SK-N-SH treated with all-trans-retinoic acid at 6 μM for 48 hours (cell line): ENCODE results near the gene ZBTB7C.

Experiments
- ATAC-seq: fragments of 200-7000 bp; cut with Tn5 transposase; 3 replicates; pipeline ENCODE4 v1.9.1; 2020; ENCODE audit warnings: mild to moderate bottlenecking, moderate library complexity
- ARNTL ChIP-seq: fragments of 450-650 bp; formaldehyde crosslinking; IDR thresholded peaks from 2 replicates; pipeline ENCODE4 v1.5.0; 2020; ENCODE audit warnings: low read depth, mild to moderate bottlenecking, moderate library complexity, borderline replicate concordance
- CSDC2 ChIP-seq: fragments of 250-450 bp; sonication (Bioruptor Pico); IDR thresholded peaks from 2 replicates; pipeline ENCODE4 v1.5.0; 2020; ENCODE audit warnings: mild to moderate bottlenecking, moderate library complexity
- ESRRG ChIP-seq: fragments of 250-450 bp; sonication (Bioruptor Pico); IDR thresholded peaks from 2 replicates; pipeline ENCODE4 v1.6.1; 2021; ENCODE audit warnings: mild to moderate bottlenecking
- GLIS3 ChIP-seq: fragments of 250-450 bp; sonication (Bioruptor Pico); IDR thresholded peaks from 2 replicates; pipeline ENCODE4 v1.5.0; 2020; ENCODE audit warnings: mild to moderate bottlenecking, moderate library complexity
- OSR1 ChIP-seq: fragments of 250-450 bp; sonication (Bioruptor Pico); IDR thresholded peaks from 2 replicates; pipeline ENCODE4 v1.8.0; 2022; ENCODE audit warnings: moderate library complexity, mild to moderate bottlenecking, inconsistent platforms
- PPARA ChIP-seq: fragments of 250-450 bp; sonication (Bioruptor Pico); IDR thresholded peaks from 2 replicates; pipeline ENCODE4 v1.5.0; 2020; ENCODE audit warnings: mild to moderate bottlenecking, borderline replicate concordance
- RARB ChIP-seq: fragments of 250-450 bp; sonication (Bioruptor Pico); IDR thresholded peaks from 2 replicates; pipeline ENCODE4 v1.8.0; 2021; ENCODE audit warnings: mild to moderate bottlenecking, moderate library complexity
- SNAI2 ChIP-seq: fragments of 250-450 bp; sonication (Bioruptor Pico); IDR thresholded peaks from 2 replicates; pipeline ENCODE4 v1.5.0; 2020; ENCODE audit warnings: mild to moderate bottlenecking, moderate library complexity
- TOX ChIP-seq: fragments of 250-450 bp; sonication (Bioruptor Pico); IDR thresholded peaks from 2 replicates; pipeline ENCODE4 v1.8.0; 2021; ENCODE audit warnings: mild to moderate bottlenecking, moderate library complexity, borderline replicate concordance
- ZC3H10 ChIP-seq: fragments of 250-450 bp; sonication (Bioruptor Pico); IDR thresholded peaks from 2 replicates; pipeline ENCODE4 v1.5.1; 2021; ENCODE audit warnings: mild to moderate bottlenecking, moderate library complexity
- ZFP30 ChIP-seq: fragments of 450-650 bp; formaldehyde crosslinking; IDR thresholded peaks from 2 replicates; pipeline ENCODE4 v1.5.0; 2022; ENCODE audit warnings: mild to moderate bottlenecking, moderate library complexity
- ZNF565 ChIP-seq: fragments of 450-650 bp; formaldehyde crosslinking; conservative IDR thresholded peaks from 2 replicates; pipeline ENCODE4 v1.5.0; 2020; ENCODE audit warnings: low read depth, mild to moderate bottlenecking, moderate library complexity
- ZNF70 ChIP-seq: fragments of 450-650 bp; formaldehyde crosslinking; IDR thresholded peaks from 2 replicates; pipeline ENCODE4 v1.5.0; 2020; ENCODE audit warnings: mild to moderate bottlenecking, moderate library complexity
- TF ChIP-seq, protein P1 (sequence below): fragments of 250-450 bp; sonication (Bioruptor Pico); IDR thresholded peaks from 2 replicates; pipeline ENCODE4 v1.5.1; 2021; ENCODE audit warnings: mild to moderate bottlenecking, moderate library complexity
- TF ChIP-seq, protein P2 (sequence below): fragments of 250-450 bp; sonication (Bioruptor Pico); IDR thresholded peaks from 2 replicates; pipeline ENCODE4 v1.8.0; 2021; ENCODE audit warnings: low read depth, mild to moderate bottlenecking, moderate library complexity, borderline replicate concordance
- TF ChIP-seq, protein P3 (sequence below): fragments of 250-450 bp; sonication (Bioruptor Pico); IDR thresholded peaks from 2 replicates; pipeline ENCODE4 v1.5.0; 2020; ENCODE audit warnings: mild to moderate bottlenecking, moderate library complexity
- TF ChIP-seq, protein P4 (sequence below): fragments of 250-450 bp; sonication (Bioruptor Pico); IDR thresholded peaks from 2 replicates; pipeline ENCODE4 v1.8.0; 2020; ENCODE audit warnings: mild to moderate bottlenecking, moderate library complexity, borderline replicate concordance

ZBTB7C gene

DNA sequence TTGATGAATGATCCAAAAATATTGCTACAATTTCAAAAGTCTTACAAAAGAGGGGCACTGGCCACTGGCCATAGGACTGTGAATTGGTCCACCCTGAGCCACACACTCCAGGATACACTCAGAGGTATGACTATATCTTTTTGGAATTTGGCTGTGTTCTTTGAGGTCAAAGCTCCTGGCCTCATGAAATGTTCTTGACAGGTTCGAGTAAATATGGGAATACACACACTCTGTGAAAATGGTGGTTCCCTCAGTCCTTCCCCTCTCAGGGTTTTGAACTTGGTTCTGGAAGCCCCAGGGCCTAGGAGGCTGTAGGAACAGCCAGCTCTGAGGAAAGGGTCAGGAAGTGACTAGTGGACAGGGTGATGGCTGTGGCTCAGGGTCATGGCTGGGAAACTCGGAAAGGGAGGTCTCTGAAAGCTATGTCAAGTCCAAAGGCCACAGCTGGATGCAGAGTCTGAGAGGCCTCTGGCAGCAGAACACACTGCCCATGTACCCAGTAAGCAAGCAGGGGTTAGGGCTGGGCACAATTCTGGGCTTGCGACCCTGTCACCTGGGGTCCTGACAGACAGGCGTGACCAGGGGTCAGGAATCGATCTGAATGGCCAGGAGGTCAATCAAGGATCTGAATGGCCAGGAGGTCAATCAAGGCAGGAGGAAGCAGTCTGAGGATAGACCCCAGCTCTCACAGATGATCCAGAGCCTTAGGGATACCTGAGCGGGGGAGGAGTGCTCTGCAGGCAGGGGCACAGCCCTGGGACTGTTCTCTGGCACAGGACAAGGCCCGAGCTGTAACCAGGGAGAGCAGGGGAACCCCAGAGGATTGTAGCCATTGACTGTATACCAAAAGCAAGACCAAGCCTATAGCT, 255.3 kb downstream of the ZBTB7C start:
- ATAC-seq: no peak
- no peak for TF ChIP-seq GLIS3
- no peak for TF ChIP-seq ZFP30
- TF ChIP-seq OSR1 (CRISPR knock-in tag): no peak

DNA sequence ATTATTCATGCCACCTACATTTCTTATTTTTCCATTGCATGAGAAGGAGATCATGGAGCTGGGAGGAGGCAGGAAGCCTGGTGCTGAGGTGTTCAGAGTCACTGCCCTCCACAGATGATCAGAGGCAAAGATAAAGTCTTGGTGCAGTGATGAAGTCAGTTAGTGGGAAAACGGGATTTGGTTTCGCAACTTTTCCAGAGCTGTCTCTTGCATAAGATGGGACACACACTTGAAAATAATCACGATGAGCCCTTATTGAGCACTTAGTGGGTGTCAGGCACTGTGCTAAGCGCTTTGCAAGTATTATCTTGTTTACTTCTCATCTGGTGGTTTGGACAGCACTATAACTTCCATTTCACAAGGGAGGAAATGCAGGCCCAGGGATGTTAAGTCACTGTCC, 256.6 kb downstream of the ZBTB7C start:
- TF ChIP-seq, protein P1, sequence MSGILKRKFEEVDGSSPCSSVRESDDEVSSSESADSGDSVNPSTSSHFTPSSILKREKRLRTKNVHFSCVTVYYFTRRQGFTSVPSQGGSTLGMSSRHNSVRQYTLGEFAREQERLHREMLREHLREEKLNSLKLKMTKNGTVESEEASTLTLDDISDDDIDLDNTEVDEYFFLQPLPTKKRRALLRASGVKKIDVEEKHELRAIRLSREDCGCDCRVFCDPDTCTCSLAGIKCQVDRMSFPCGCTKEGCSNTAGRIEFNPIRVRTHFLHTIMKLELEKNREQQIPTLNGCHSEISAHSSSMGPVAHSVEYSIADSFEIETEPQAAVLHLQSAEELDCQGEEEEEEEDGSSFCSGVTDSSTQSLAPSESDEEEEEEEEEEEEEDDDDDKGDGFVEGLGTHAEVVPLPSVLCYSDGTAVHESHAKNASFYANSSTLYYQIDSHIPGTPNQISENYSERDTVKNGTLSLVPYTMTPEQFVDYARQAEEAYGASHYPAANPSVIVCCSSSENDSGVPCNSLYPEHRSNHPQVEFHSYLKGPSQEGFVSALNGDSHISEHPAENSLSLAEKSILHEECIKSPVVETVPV: no peak
- TF ChIP-seq, protein P2, sequence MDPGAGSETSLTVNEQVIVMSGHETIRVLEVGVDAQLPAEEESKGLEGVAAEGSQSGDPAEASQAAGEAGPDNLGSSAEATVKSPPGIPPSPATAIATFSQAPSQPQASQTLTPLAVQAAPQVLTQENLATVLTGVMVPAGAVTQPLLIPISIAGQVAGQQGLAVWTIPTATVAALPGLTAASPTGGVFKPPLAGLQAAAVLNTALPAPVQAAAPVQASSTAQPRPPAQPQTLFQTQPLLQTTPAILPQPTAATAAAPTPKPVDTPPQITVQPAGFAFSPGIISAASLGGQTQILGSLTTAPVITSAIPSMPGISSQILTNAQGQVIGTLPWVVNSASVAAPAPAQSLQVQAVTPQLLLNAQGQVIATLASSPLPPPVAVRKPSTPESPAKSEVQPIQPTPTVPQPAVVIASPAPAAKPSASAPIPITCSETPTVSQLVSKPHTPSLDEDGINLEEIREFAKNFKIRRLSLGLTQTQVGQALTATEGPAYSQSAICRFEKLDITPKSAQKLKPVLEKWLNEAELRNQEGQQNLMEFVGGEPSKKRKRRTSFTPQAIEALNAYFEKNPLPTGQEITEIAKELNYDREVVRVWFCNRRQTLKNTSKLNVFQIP (CRISPR knock-in tag): no peak
- TF ChIP-seq, protein P3, sequence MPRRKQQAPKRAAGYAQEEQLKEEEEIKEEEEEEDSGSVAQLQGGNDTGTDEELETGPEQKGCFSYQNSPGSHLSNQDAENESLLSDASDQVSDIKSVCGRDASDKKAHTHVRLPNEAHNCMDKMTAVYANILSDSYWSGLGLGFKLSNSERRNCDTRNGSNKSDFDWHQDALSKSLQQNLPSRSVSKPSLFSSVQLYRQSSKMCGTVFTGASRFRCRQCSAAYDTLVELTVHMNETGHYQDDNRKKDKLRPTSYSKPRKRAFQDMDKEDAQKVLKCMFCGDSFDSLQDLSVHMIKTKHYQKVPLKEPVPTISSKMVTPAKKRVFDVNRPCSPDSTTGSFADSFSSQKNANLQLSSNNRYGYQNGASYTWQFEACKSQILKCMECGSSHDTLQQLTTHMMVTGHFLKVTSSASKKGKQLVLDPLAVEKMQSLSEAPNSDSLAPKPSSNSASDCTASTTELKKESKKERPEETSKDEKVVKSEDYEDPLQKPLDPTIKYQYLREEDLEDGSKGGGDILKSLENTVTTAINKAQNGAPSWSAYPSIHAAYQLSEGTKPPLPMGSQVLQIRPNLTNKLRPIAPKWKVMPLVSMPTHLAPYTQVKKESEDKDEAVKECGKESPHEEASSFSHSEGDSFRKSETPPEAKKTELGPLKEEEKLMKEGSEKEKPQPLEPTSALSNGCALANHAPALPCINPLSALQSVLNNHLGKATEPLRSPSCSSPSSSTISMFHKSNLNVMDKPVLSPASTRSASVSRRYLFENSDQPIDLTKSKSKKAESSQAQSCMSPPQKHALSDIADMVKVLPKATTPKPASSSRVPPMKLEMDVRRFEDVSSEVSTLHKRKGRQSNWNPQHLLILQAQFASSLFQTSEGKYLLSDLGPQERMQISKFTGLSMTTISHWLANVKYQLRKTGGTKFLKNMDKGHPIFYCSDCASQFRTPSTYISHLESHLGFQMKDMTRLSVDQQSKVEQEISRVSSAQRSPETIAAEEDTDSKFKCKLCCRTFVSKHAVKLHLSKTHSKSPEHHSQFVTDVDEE (CRISPR knock-in tag): no peak
- no peak for ATAC-seq

DNA sequence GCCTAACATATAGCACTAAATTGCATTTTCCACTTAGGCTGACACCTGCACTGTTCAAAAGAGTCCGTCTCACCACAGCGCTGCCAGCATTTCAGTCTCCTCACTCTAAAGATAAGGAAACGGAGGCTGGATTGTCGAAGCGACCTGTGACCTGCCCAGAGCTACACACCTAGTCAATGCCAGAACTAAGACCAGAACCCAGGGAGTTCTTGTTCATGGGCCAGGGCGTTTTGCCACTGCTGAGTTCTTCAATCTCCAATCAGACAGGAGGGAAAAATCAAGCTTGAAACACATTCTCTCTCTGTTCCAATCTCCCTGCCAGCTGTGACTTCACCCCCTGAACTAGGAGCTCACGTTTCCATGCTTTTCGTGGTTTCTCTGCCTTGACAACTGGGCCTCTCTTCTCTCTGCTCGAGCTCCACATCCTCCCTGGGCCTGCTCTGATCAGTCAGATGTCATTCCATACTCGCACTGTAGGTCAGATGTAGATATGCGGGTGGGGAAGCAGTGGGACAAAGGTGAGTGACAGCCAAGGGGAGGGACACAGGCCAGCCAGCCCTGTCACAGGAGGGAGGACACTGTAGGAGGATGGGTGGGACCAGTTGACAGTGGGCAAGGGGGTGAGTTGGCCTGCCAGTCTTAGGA, 257.6 kb downstream of the ZBTB7C start:
- TF ChIP-seq CSDC2 (CRISPR knock-in tag) (no peak), ZNF70 (CRISPR knock-in tag) (no peak), ZFP30 (no peak), RARB (CRISPR knock-in tag) (no peak), SNAI2 (CRISPR knock-in tag) (no peak), PPARA (CRISPR knock-in tag) (no peak), ESRRG (CRISPR knock-in tag) (no peak), ZC3H10 (CRISPR knock-in tag) (no peak)

DNA sequence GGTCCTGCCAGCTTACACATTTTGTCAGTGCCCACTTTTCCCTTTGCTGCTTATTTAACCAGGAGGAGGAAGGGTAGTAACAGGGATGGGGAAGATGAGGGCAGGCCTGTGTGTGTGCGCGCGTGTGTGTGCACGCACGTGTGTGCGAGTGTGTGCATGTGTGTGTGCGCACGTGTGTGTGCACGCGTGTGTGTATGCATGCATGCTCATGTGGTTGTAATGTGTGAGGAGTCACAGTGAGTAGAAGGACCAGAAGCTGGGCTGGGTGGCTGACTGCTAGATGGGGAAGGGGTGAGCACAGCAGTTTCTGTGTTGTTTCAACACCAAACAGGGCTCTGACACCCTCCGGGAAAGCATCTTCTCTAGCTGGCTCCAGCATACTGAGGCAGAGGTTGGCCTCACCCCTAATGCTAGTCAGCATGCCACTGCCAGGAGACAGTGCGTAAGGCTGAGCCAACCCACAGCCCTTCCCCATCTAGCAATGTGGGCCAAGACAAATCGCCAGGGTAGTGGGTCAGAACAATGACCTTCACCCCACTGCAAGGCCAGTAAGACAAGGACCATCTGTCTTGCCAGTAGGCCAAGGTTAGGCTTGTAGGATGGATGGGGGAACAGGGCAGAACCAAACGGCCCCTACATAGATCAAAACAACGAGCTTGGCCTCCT, 260.0 kb downstream of the ZBTB7C start:
- no peak for TF ChIP-seq RARB (CRISPR knock-in tag)
- no peak for TF ChIP-seq GLIS3
- no peak for TF ChIP-seq ARNTL (CRISPR knock-in tag)
- TF ChIP-seq, protein P3 (CRISPR knock-in tag): no peak
- no peak for TF ChIP-seq ZC3H10 (CRISPR knock-in tag)
- TF ChIP-seq CSDC2 (CRISPR knock-in tag): no peak
- no peak for TF ChIP-seq TOX (CRISPR knock-in tag)
- TF ChIP-seq, protein P1: no peak
- TF ChIP-seq, protein P4, sequence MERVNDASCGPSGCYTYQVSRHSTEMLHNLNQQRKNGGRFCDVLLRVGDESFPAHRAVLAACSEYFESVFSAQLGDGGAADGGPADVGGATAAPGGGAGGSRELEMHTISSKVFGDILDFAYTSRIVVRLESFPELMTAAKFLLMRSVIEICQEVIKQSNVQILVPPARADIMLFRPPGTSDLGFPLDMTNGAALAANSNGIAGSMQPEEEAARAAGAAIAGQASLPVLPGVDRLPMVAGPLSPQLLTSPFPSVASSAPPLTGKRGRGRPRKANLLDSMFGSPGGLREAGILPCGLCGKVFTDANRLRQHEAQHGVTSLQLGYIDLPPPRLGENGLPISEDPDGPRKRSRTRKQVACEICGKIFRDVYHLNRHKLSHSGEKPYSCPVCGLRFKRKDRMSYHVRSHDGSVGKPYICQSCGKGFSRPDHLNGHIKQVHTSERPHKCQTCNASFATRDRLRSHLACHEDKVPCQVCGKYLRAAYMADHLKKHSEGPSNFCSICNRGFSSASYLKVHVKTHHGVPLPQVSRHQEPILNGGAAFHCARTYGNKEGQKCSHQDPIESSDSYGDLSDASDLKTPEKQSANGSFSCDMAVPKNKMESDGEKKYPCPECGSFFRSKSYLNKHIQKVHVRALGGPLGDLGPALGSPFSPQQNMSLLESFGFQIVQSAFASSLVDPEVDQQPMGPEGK (CRISPR knock-in tag): no peak
- TF ChIP-seq ZNF565 (CRISPR knock-in tag): no peak
- no peak for TF ChIP-seq ESRRG (CRISPR knock-in tag)
- TF ChIP-seq SNAI2 (CRISPR knock-in tag): no peak
- no peak for TF ChIP-seq ZNF70 (CRISPR knock-in tag)
- ATAC-seq: no peak

More for the DNA sequence above, 257.6 kb downstream of the ZBTB7C start:
- ATAC-seq: no peak
